Gastrocnemius medialis (tissue), 4 donors: ENCODE measurements around the gene DERA.

Source experiments
- CTCF ChIP-seq, 5 experiments: fragments of 450-650 bp in 3 of 5; fragments of 200-600 bp in 2 of 5; sonication (generic) in 2 of 5; IDR thresholded peaks in 4 of 5; conservative IDR thresholded peaks in 1 of 5; 1 replicate in 4 of 5; 2 replicates in 1 of 5; pipeline ENCODE4 v1.5.1; 2016 to 2019; ENCODE audit warnings: antibody characterized with exemption in 5 of 5, mild to moderate bottlenecking in 3 of 5, moderate library complexity in 3 of 5
- POLR2A ChIP-seq, 2 donors: fragments of 450-650 bp; IDR thresholded peaks; one replicate each; pipeline ENCODE4 v1.6.1; 2017; ENCODE audit warnings: antibody characterized with exemption in 2 of 2, mild to moderate bottlenecking in 2 of 2, moderate library complexity in 2 of 2

GRCh38 chr12:15897433-15897832 is 13.7 kb upstream of the DERA start:
- TF ChIP-seq POLR2A (IDR thresholded peaks at IDR 0.05) (no peak), CTCF (IDR thresholded peaks at IDR 0.05 in 4 of 5, conservative IDR thresholded peaks at IDR 0.05 in 1 of 5) (no peak)
